Measurements from ENCODE around the gene KCND2. TPM values are rescaled to one million over a fixed set of nuclear protein-coding genes. Genes with fewer than 3 reads are reported as not detected.

The KCND2 gene
- total RNA-seq, 2 experiments from 2014 or later, result not detected

DNA sequence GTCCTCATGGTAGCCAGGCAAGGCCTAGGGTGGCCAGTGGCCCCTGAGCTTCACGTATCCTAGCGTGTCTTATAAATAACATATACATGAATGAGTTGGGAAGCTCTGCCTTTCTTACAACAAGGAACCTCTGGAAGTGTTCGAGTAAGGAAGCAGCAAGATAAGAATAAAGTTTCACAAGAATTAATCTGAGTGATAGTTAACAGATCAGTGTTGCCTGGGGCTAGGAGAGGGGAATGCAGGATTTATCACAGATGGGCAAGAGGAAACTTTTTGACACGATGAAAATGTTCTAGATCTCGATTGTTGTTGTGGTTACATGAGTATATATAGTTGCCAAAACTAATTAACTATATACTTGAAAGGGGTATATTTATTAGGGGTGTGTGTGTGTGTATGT lies 510.7 kb downstream of the KCND2 start:
- Histone ChIP-seq H3K9me3 (ENCODE audit: low read length) (no peaks in the 10 kb centered on the region), H3K79me2 (ENCODE audit: insufficient read depth, low read depth, low read length) (no peaks in the 10 kb centered on the region), H4K20me1 (ENCODE audit: insufficient read depth, low read length) (no peaks in the 10 kb centered on the region), H3K36me3 (ENCODE audit: insufficient read depth, low read length) (no peaks in the 10 kb centered on the region), H2AFZ (ENCODE audit: low read length) (no peak overlapping the region), H3K4me2 (ENCODE audit: low read length) (no peak overlapping the region), H3K4me3 (ENCODE audit: low read depth, low read length, poor library complexity, severe bottlenecking) (no peak overlapping the region), H3K9me2 (ENCODE audit: insufficient read depth, low read length) (no peaks in the 10 kb centered on the region), H3K27ac (ENCODE audit: low read depth, low read length, poor library complexity, severe bottlenecking) (no peak overlapping the region), H3K4me1 (ENCODE audit: insufficient read depth, low read length, poor library complexity, severe bottlenecking) (no peaks in the 10 kb centered on the region)
- POLR2A ChIA-PET, result no interaction called here
- DNase-seq (ENCODE audit: low spot score), result no peak
- BruUV-seq (replicated peaks), result no TSS peak
- CTCF ChIA-PET (ENCODE audit: unreplicated experiment), result no interaction called here
- intact Hi-C loops (cut with micrococcal nuclease; ENCODE audit: unreplicated experiment), result no loop called here
- no peak for TF ChIP-seq CTCF (conservative IDR thresholded peaks at IDR 0.05; ENCODE audit: low read length)
- no peak for TF ChIP-seq EZH2phosphoT487 (IDR thresholded peaks at IDR 0.05; ENCODE audit: borderline replicate concordance, low read depth, low read length)

GRCh38 chr7:120785095-120785494 lies 512.1 kb downstream of the KCND2 start:
- intact Hi-C loops (cut with micrococcal nuclease; ENCODE audit: unreplicated experiment), result no loop called here

More at GRCh38 chr7:120785095-120785494, 512.1 kb downstream of the KCND2 start:
- Histone ChIP-seq H3K9me3 (ENCODE audit: low read length) (no peaks in the 10 kb centered on the region), H3K79me2 (ENCODE audit: insufficient read depth, low read depth, low read length) (no peaks in the 10 kb centered on the region), H3K4me3 (ENCODE audit: low read depth, low read length, poor library complexity, severe bottlenecking) (no peak overlapping the region), H3K36me3 (ENCODE audit: insufficient read depth, low read length) (no peaks in the 10 kb centered on the region), H2AFZ (ENCODE audit: low read length) (no peak overlapping the region), H3K4me1 (ENCODE audit: insufficient read depth, low read length, poor library complexity, severe bottlenecking) (no peaks in the 10 kb centered on the region), H4K20me1 (ENCODE audit: insufficient read depth, low read length) (no peaks in the 10 kb centered on the region), H3K4me2 (ENCODE audit: low read length) (no peak overlapping the region), H3K27ac (ENCODE audit: low read depth, low read length, poor library complexity, severe bottlenecking) (no peak overlapping the region), H3K9me2 (ENCODE audit: insufficient read depth, low read length) (no peaks in the 10 kb centered on the region)
- no TSS peak for BruUV-seq (replicated peaks)
- POLR2A ChIA-PET, result no interaction called here
- DNase-seq (ENCODE audit: low spot score), result no peak
- no peak for TF ChIP-seq EZH2phosphoT487 (IDR thresholded peaks at IDR 0.05; ENCODE audit: borderline replicate concordance, low read depth, low read length)
- no peak for TF ChIP-seq CTCF (conservative IDR thresholded peaks at IDR 0.05; ENCODE audit: low read length)
- CTCF ChIA-PET (ENCODE audit: unreplicated experiment), result no interaction called here
